SK-N-MC (cell line): Measurements from ENCODE around the gene CARD9.

ENCODE experiments used
- DNase-seq: peaks from one replicate; pipeline ENCODE4 v3.0.0-alpha.2; 2011; ENCODE audit warnings: low read depth, low spot score
- H3K27ac ChIP-seq: fragments of 200-600 bp; sonication (generic); 2 replicates; pipeline ENCODE4 v1.5.1; 2016; ENCODE audit warnings: mixed run types
- H3K36me3 ChIP-seq: fragments of 200-600 bp; sonication (generic); 2 replicates; pipeline ENCODE4 v1.6.1; 2017; ENCODE audit warnings: antibody characterized with exemption, low read length, mixed read lengths; ENCODE audit not compliant: insufficient read depth
- H3K4me3 ChIP-seq: fragments of 200-600 bp; sonication (generic); 2 replicates; pipeline ENCODE4 v1.5.1; 2016
- H3K9ac ChIP-seq: fragments of 200-600 bp; sonication (generic); 2 replicates; pipeline ENCODE4 v1.8.0; 2017; ENCODE audit warnings: mixed run types, mixed read lengths; ENCODE audit not compliant: insufficient read length
- H3K9me3 ChIP-seq: fragments of 200-600 bp; sonication (generic); 2 replicates; pipeline ENCODE4 v1.6.1; 2017; ENCODE audit warnings: low read depth, mild to moderate bottlenecking, antibody characterized with exemption, low read length, moderate library complexity, mixed read lengths
- EZH2 ChIP-seq: fragments of 200-600 bp; sonication (generic); IDR thresholded peaks from one replicate; pipeline ENCODE4 v1.6.1; 2017; ENCODE audit warnings: antibody characterized with exemption
- FOXP2 ChIP-seq: optimal IDR thresholded peaks from 2 replicates; pipeline ENCODE3; 2011; ENCODE audit warnings: mild to moderate bottlenecking, moderate library complexity; ENCODE audit not compliant: insufficient read depth; ENCODE audit errors: extremely low read length, control extremely low read depth
- POLR2AphosphoS5 ChIP-seq: IDR thresholded peaks from 2 replicates; pipeline ENCODE4 v1.6.1; 2012; ENCODE audit warnings: mild to moderate bottlenecking, low read depth, low read length, borderline replicate concordance

Gene CARD9

GRCh38 chr9:136403915-136404800 is 30.7 kb upstream of the CARD9 start:
- Histone ChIP-seq H3K36me3 (peaks cover 47% of the 10 kb centered on the region), H3K4me3 (no peak overlapping the region), H3K9me3 (no peaks in the 10 kb centered on the region), H3K27ac (peak overlapping the region; percentile 36), H3K9ac (no peak overlapping the region)
- no peak for TF ChIP-seq FOXP2
- no peak for DNase-seq

GRCh38 chr9:136403538-136403914 is 30.1 kb upstream of the CARD9 start:
- Histone ChIP-seq H3K9me3 (no peaks in the 10 kb centered on the region), H3K27ac (peak overlapping the region; percentile 36; the same call in 1 of the 2 replicates), H3K36me3 (peaks cover 47% of the 10 kb centered on the region), H3K4me3 (no peak overlapping the region), H3K9ac (peak overlapping the region; percentile 32)
- TF ChIP-seq EZH2 = no peak
- no peak for TF ChIP-seq FOXP2
- no peak for TF ChIP-seq POLR2AphosphoS5
- no peak for DNase-seq

GRCh38 chr9:136402067-136402466 is 28.6 kb upstream of the CARD9 start:
- DNase-seq = no peak
- Histone ChIP-seq H3K36me3 (peaks cover 39% of the 10 kb centered on the region), H3K9ac (no peak overlapping the region), H3K27ac (peak overlapping the region; percentile 75; the same call in 1 of the 2 replicates), H3K9me3 (no peaks in the 10 kb centered on the region), H3K4me3 (no peak overlapping the region)
- no peak for TF ChIP-seq EZH2
- TF ChIP-seq FOXP2 = no peak
- TF ChIP-seq POLR2AphosphoS5 = no peak

GRCh38 chr9:136401173-136401922 is 27.9 kb upstream of the CARD9 start:
- DNase-seq = no peak
- TF ChIP-seq EZH2 (no peak), FOXP2 (no peak), POLR2AphosphoS5 (no peak)
- Histone ChIP-seq H3K9ac (no peak overlapping the region), H3K27ac (peak overlapping the region; percentile 54; the same call in 1 of the 2 replicates), H3K4me3 (no peak overlapping the region), H3K9me3 (no peaks in the 10 kb centered on the region), H3K36me3 (peaks cover 41% of the 10 kb centered on the region)

- Histone ChIP-seq H3K36me3 (peaks cover 44% of the 10 kb centered on the region), H3K4me3 (peak within 1 kb of the TSS; percentile 92), H3K27ac (0 out of 2 replicates have a peak within 1 kb of the TSS, but pooled peaks have one; percentile 36), H3K9ac (peak within 1 kb of the TSS; percentile 89), H3K9me3 (no peaks in the 10 kb centered on the region)
- DNase-seq = no peak
- TF ChIP-seq FOXP2 = peak; percentile 86
- peak; percentile 85 for TF ChIP-seq POLR2AphosphoS5
- TF ChIP-seq EZH2 = no peak
Measured at GRCh38 chr9:136400038-136400834, 26.8 kb upstream of the CARD9 start, which contains the start of gene SNAPC4. Gene SNAPC4, minus strand, starts transcription at chr9:136400170. Its CDS starts 1,742 bp downstream, at chr9:136398428.

- Histone ChIP-seq H3K36me3 (peaks cover 44% of the 10 kb centered on the region), H3K9ac (peak overlapping the region; percentile 89), H3K4me3 (peak overlapping the region; percentile 92), H3K27ac (no peak overlapping the region), H3K9me3 (no peaks in the 10 kb centered on the region)
- DNase-seq = no peak
- TF ChIP-seq EZH2 (no peak), POLR2AphosphoS5 (no peak), FOXP2 (no peak)
Measured at GRCh38 chr9:136399176-136400037, 25.9 kb upstream of the CARD9 start.

- H3K27ac ChIP-seq = no peak overlapping the region
- H3K9ac ChIP-seq = no peak overlapping the region
- no peak for TF ChIP-seq POLR2AphosphoS5
- DNase-seq = no peak
- no peaks in the 10 kb centered on the region for H3K9me3 ChIP-seq
- H3K4me3 ChIP-seq = peak overlapping the region; percentile 92; the same call in 1 of the 2 replicates
- peaks cover 43% of the 10 kb centered on the region for H3K36me3 ChIP-seq
Measured at GRCh38 chr9:136398286-136398685, 24.8 kb upstream of the CARD9 start.

GRCh38 chr9:136397643-136398042 is 24.2 kb upstream of the CARD9 start:
- no peak overlapping the region for H3K4me3 ChIP-seq
- H3K36me3 ChIP-seq = peaks cover 47% of the 10 kb centered on the region
- H3K9ac ChIP-seq = no peak overlapping the region
- no peak for DNase-seq
- H3K27ac ChIP-seq = no peak overlapping the region
- TF ChIP-seq EZH2 = no peak
- no peak for TF ChIP-seq FOXP2
- no peak for TF ChIP-seq POLR2AphosphoS5
- no peaks in the 10 kb centered on the region for H3K9me3 ChIP-seq
